Mucosa of stomach (tissue), 1 donor: ENCODE results near the gene TEX14.
"Not testable (repeated sequence)": the region's sequence is repeated elsewhere in the genome, so short reads cannot be mapped to it uniquely, and the experiment has no call there.

Experiments
- H3K27me3 ChIP-seq: one replicate; pipeline ENCODE4 v1.7.0; 2013; ENCODE audit warnings: mild to moderate bottlenecking, low read length; ENCODE audit not compliant: control insufficient read depth, insufficient read depth
- H3K36me3 ChIP-seq: one replicate; pipeline ENCODE4 v1.7.0; 2013; ENCODE audit warnings: low read length; ENCODE audit not compliant: control insufficient read depth, insufficient read depth
- H3K4me1 ChIP-seq: one replicate; pipeline ENCODE4 v1.7.0; 2013; ENCODE audit warnings: mild to moderate bottlenecking, low read length; ENCODE audit not compliant: control insufficient read depth, insufficient read depth
- H3K4me3 ChIP-seq: one replicate; pipeline ENCODE4 v1.7.0; 2013; ENCODE audit warnings: low read length
- H3K9ac ChIP-seq: one replicate; pipeline ENCODE4 v1.7.0; 2013; ENCODE audit warnings: mild to moderate bottlenecking, low read length, moderate library complexity
- H3K9me3 ChIP-seq: one replicate; pipeline ENCODE4 v1.7.0; 2013; ENCODE audit warnings: mild to moderate bottlenecking, low read length, moderate library complexity; ENCODE audit not compliant: control insufficient read depth
- donor health status: Pancreatic carcinoma.

Gene TEX14

DNA sequence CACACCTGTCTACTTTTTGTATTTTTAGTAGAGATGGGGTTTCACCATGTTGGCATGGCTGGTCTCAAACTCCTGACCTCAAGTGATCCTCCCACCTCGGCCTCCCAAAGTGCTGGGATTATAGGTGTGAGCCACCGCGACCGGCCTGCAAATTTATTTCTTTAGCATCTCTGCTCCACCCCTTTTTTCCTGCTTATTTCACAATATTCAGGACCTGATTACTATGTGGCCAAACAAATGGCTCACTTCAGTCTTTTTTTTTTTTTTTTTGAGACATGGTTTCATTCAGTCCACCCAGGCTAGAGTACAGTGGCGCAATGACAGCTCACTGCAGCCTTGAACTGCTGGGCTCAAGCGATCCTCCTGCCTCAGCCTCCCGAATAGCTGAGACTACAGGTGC, 109.1 kb downstream of the TEX14 start:
- not testable (repeated sequence) for H3K9me3 ChIP-seq, H3K4me1 ChIP-seq, H3K4me3 ChIP-seq, H3K9ac ChIP-seq, H3K36me3 ChIP-seq, H3K27me3 ChIP-seq

DNA sequence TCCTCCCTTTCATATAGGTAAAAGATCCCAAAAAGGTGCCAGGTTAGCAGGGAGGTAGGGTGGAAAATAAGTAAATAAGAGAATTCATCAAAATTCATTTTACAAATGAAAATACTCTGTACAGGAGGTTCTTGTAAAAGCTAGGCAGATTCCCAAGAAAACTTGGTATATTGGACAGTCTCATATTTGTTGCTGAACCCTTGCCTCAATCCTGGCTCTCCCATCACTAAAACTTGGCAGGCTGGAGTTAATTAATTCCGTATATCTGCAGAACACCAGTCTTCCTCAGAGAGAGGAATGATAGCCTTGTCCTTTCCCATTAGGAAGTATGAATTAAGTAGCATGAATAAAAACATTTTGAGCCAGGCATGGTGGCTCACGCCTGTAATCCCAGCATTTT, 111.2 kb downstream of the TEX14 start:
- Histone ChIP-seq H3K36me3 (no peaks in the 10 kb centered on the region), H3K9me3 (no peaks in the 10 kb centered on the region), H3K4me1 (no peaks in the 10 kb centered on the region), H3K4me3 (no peak overlapping the region), H3K27me3 (no peaks in the 10 kb centered on the region), H3K9ac (no peak overlapping the region)

GRCh38 chr17:58577696-58578095, 114.1 kb downstream of the TEX14 start:
- H3K27me3 ChIP-seq, result no peaks in the 10 kb centered on the region
- no peaks in the 10 kb centered on the region for H3K36me3 ChIP-seq
- no peak overlapping the region for H3K9ac ChIP-seq
- H3K9me3 ChIP-seq, result no peaks in the 10 kb centered on the region
- no peaks in the 10 kb centered on the region for H3K4me1 ChIP-seq
- H3K4me3 ChIP-seq, result no peak overlapping the region

GRCh38 chr17:58576679-58577367, 115.0 kb downstream of the TEX14 start:
- Histone ChIP-seq H3K27me3 (no peaks in the 10 kb centered on the region), H3K9me3 (no peaks in the 10 kb centered on the region), H3K36me3 (no peaks in the 10 kb centered on the region), H3K4me3 (no peak overlapping the region), H3K4me1 (no peaks in the 10 kb centered on the region), H3K9ac (no peak overlapping the region)

DNA sequence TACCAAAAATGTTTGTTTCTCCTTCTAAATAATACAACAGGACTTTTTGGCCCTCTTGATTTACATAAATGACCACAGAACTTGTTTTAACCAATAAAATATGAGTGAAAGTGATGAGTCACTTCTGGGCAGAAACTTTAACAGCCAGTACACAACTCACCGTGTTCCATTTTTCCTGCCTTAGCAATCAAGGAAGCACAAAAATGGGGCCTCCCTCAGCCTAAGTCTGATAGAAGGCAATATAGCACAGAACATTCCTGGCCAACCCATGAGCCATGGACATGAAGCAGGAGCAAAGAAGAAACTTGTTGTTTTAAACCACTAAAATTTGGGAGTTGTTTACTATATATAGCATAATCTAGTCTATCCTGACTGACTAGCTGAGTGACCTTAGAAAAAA, 116.3 kb downstream of the TEX14 start:
- H3K27me3 ChIP-seq, result no peaks in the 10 kb centered on the region

GRCh38 chr17:58574025-58574424, 117.8 kb downstream of the TEX14 start:
- H3K4me1 ChIP-seq, result no peaks in the 10 kb centered on the region
- no peak overlapping the region for H3K4me3 ChIP-seq
- H3K9me3 ChIP-seq, result no peaks in the 10 kb centered on the region
- no peaks in the 10 kb centered on the region for H3K36me3 ChIP-seq
- H3K9ac ChIP-seq, result no peak overlapping the region
- no peaks in the 10 kb centered on the region for H3K27me3 ChIP-seq

More for the DNA sequence above, 116.3 kb downstream of the TEX14 start:
- H3K36me3 ChIP-seq, result no peaks in the 10 kb centered on the region
- H3K9ac ChIP-seq, result no peak overlapping the region
- H3K4me3 ChIP-seq, result no peak overlapping the region
- no peaks in the 10 kb centered on the region for H3K4me1 ChIP-seq
- H3K9me3 ChIP-seq, result no peaks in the 10 kb centered on the region

GRCh38 chr17:58572846-58573245, 119.0 kb downstream of the TEX14 start:
- Histone ChIP-seq H3K4me1 (no peaks in the 10 kb centered on the region), H3K27me3 (no peaks in the 10 kb centered on the region), H3K4me3 (no peak overlapping the region), H3K9ac (no peak overlapping the region), H3K36me3 (no peaks in the 10 kb centered on the region), H3K9me3 (no peaks in the 10 kb centered on the region)

DNA sequence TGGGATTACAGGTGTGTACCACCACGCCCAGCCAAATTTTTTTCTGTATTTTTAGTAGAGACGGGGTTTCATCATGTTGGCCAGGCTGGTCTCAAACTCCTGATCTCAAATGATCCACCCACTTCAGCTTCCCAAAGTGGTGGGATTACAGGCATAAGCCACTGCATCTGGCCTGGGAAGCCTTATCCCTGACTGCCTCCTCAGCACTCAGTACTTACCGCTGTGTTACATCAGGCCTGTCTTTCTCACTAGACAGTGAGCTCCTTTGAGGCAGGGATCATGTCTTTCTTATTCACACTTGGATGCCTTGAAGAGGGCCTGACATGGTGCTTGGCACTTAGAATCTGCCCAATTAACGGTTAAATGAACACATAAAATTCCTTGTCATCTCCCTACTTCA, 121.1 kb downstream of the TEX14 start:
- no peaks in the 10 kb centered on the region for H3K36me3 ChIP-seq
- no peaks in the 10 kb centered on the region for H3K9me3 ChIP-seq
- no peaks in the 10 kb centered on the region for H3K27me3 ChIP-seq
- no peaks in the 10 kb centered on the region for H3K4me1 ChIP-seq
- no peak overlapping the region for H3K9ac ChIP-seq
- no peak overlapping the region for H3K4me3 ChIP-seq

- Histone ChIP-seq H3K27me3 (no peaks in the 10 kb centered on the region), H3K9me3 (no peaks in the 10 kb centered on the region), H3K4me1 (no peaks in the 10 kb centered on the region), H3K9ac (no peak overlapping the region), H3K4me3 (no peak overlapping the region), H3K36me3 (no peaks in the 10 kb centered on the region)
Measured at GRCh38 chr17:58569196-58569595, 122.6 kb downstream of the TEX14 start.

DNA sequence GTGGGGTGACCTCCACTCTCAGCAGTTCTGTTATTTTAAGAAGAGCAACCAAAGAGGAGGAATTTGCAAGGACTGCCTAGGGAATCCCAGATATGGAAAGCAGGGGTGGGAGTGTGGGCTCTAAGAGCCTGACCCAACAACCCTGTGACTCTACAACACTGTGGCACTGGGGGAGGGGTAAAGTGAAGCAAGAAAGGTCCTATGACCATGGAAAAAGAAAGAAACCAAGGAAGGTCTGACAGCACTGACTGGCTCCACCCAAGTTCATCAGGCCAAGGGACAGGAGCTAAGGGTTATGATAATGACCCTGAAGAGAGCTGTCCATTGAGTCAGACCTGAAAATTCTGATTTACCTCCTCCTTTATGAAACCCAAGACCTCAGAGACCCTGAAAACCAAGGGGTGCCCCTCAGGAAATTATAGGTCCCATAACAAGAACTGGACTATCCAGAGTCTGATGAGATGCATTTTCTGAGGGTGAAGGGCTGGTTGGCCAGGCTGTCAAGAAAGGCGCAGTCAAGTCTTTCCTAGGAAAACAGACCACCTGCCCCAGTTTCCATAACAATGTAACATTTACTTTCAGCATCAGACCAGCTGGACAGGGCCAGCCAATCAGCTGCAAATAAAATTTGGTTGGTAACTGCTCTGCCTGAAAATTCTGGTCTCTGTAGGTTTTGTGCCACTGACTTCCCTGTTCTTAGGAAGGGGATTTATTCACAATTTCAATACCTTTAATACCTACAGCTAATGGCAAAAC, 123.6 kb downstream of the TEX14 start:
- no peaks in the 10 kb centered on the region for H3K9me3 ChIP-seq
- H3K27me3 ChIP-seq, result no peaks in the 10 kb centered on the region
- H3K36me3 ChIP-seq, result no peaks in the 10 kb centered on the region
- H3K4me1 ChIP-seq, result no peaks in the 10 kb centered on the region
- no peak overlapping the region for H3K4me3 ChIP-seq
- H3K9ac ChIP-seq, result no peak overlapping the region

- Histone ChIP-seq H3K9me3 (no peaks in the 10 kb centered on the region), H3K9ac (no peak overlapping the region), H3K36me3 (no peaks in the 10 kb centered on the region), H3K4me1 (no peaks in the 10 kb centered on the region), H3K27me3 (no peaks in the 10 kb centered on the region), H3K4me3 (no peak overlapping the region)
Measured at GRCh38 chr17:58565389-58566311, 126.2 kb downstream of the TEX14 start.

DNA sequence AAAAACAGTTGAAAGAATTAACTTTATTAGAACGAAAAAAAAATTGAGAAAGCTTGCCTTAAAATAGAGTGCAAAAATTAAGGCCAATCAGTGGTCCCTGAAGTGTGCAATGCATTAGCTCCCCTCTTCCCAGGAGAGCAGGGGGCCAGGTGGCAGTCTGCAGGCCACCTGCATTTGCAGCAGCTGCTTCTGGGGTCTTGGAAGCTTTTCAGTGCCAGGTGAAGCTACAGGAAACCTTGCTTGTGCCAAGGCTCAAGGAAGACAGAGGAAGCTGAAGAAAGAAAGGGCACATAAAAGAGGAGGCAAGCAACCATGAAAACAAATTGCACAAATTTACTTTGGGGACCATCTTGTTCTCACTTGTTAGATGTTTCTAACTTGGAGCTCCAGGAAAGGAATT, 126.9 kb downstream of the TEX14 start:
- H3K9ac ChIP-seq, result no peak overlapping the region
- no peaks in the 10 kb centered on the region for H3K9me3 ChIP-seq
- H3K4me1 ChIP-seq, result no peaks in the 10 kb centered on the region
- no peaks in the 10 kb centered on the region for H3K36me3 ChIP-seq
- no peak overlapping the region for H3K4me3 ChIP-seq
- no peaks in the 10 kb centered on the region for H3K27me3 ChIP-seq
